Stimulated activated CD4-positive, alpha-beta T cell treated with anti-CD3 and anti-CD28 coated beads, Interleukin-2, amount 100 ng/mL, for 4 hours (primary cell): ENCODE data around the gene TMPRSS6.
"Not testable (repeated sequence)": the region's sequence is repeated elsewhere in the genome, so short reads cannot be mapped to it uniquely, and the experiment has no call there.

ENCODE experiments used
- DNase-seq: peaks from one replicate; pipeline ENCODE4 v3.0.0-alpha.2; 2020; ENCODE audit warnings: low read depth

The TMPRSS6 gene

DNA sequence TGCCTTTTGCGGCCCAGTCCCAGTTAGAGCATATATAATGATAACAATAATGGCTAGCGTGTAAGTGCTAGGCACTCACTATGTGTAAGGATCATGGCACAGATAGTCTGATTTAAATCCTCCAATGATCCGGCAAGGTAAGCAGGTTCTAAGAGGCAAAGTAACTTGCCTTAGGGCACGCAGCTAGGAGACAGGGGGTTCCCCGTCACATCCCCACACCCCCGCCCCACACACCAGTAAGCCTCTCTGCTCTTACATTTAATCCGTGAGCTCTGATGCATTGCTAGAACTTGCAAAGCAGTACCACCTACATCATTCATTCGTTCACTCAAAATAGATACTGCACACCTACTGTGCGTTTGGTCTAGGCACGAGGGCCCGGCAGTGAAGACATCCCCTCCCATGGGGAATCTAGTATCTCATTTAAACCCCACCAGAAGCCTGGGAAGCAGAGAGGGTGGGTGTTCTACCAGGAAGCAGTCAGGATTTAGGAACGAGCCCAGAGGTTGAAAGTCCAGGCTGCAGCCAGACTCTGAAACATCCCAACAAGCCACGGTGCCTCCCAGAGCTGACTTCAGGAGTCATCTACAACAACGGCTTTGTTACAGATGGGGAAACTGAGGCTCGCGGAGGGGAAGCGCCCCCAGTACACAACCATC lies 20.6 kb downstream of the TMPRSS6 start:
- no peak for DNase-seq

DNA sequence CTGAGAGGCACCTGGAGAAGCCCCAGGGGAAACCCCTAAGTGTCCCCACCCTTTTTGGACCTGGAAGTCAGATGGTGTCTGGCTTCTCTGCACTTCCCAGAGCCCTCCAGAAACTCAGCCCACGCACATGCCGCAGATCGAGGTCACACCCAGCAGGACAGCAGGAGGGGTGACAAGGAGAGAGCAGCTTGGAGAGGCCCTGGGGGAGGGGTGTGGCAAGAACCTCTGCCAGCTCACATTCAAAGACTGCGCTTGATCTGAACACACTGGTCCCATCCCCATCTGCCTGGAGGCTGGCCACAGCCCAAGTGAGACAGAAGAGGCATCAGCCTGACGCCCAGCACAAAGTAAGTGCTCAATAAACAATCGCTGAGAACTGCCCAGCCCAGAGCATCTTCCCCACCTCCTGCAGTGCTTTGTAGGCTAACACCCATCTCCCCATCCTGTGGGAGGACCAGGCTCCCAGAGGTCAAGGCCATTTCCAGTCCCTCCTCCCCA lies 21.4 kb downstream of the TMPRSS6 start:
- no peak for DNase-seq

DNA sequence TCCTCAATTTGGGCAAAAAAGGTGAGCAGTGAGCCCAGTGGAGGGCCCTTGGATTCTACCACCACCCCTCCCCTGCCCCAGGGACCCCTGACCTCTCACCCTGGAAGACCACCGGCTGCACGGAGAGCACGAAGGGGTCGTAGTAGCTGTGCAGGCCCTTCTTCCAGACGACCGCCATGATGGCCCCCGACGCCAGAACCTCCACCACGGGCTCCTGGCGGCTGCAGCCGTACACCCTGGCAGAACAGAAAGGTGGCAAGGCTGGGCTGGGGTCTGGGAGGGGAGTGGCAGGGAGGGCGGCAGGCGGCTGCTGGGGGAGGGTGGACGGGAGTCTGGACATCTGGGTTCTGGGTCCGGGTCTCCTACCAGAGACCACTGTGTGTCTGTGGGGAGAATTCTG lies 23.3 kb downstream of the TMPRSS6 start:
- DNase-seq = no peak

DNA sequence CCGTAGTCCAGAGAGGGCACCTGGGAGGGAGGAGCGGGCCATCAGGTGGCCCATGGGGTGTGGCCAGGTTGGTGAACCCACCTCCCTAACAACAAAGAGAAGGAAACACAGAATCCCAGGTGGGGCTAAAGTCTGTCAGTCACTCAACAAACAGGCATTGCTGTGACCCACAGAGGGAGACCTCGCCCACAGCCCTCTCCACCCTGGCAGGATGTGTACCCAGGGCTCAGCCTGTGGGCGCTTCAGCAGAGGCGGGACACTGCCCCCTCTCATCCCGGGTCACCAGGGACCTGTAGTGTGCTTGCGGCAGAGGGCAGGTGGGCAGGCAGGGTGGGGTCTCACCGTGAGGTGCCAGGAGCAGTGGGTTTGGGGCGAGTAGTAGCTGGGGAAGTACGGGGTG lies 25.1 kb downstream of the TMPRSS6 start:
- DNase-seq = no peak

DNA sequence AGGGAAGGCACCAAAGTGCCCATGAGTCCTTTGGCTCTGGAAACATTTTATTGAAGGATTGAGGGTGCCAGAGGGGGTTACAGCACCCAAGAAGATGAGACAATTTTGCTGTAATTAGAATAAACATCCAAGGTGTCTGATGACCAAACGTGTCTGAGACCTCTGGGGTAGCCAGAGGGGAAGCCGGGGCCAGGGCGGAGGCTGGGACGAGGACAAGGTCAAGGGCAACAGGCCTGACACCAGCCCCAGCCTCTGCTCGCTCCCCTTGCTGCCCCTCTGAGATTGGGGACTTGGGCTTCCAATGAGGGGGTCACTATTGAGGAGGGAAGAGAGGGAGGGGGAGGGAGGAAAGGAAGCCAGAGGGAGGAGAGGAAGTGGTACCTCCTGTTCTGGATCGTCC lies 25.6 kb downstream of the TMPRSS6 start:
- no peak for DNase-seq

DNA sequence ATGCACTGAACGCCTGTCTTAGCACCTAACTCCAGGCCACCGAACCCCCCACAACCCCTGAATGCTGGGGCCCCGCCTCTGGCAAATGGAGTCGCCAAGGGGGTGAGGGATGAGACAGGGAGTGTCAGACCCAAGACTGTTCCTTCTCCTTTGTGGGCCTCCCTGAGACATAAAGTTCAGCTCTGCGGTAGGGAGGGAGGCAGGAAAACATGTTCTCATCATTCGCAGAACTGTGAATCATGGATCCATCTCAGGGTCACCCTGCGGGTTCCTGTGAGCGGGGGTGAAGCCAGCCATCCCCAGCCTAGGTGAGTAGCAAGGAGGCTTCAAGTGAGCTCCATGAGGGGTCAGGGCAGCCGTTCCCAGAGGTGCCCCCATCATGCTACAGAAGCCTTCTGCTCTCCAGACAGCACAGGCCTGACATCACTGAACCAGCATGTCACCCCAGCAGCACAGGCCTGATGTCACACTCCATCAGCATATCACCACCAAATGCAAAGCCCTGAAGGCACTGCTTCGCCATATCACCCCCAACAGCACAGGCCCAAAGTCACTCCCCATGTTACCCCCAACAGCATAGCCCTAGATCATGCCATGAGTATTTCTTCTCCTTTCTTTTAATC lies 27.2 kb downstream of the TMPRSS6 start:
- no peak for DNase-seq

DNA sequence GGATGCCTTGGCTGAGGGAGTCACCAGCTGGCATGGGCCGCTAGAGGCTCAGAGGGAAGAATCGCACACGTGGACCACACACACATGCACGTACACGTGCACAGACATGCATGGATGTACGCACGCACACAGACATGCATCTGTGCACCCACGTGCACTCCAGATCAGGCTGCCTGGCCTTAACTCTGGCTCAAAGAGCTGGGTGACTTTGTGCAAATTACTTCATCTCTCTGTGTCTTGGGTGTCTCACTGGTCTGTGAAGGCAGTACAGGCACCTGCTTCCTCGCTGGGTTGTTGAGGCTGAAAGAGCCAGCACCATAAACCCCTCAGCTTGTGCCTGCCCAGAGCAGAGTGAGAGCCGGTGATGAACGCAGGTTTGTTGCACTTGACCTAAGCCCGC lies 28.7 kb downstream of the TMPRSS6 start:
- DNase-seq = no peak

DNA sequence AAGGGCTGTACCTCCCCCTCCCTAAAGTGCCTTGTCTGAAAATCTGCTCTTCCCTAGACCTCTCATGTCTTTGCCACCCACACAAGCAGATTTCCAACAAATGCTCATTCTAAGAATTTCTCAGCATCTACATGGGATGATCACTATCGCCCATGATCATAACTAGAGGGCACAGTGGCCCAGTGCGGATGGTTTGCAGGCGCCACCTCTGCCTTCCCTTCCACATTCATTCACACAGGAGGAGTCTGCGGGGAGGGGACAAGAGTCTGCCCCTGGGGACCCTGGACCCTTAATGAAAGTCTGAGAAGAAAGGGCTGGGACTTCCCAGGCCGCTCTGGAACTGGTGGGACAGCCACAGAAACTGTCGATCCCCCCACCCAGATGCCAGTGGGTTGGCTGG lies 29.1 kb downstream of the TMPRSS6 start:
- no peak for DNase-seq

DNA sequence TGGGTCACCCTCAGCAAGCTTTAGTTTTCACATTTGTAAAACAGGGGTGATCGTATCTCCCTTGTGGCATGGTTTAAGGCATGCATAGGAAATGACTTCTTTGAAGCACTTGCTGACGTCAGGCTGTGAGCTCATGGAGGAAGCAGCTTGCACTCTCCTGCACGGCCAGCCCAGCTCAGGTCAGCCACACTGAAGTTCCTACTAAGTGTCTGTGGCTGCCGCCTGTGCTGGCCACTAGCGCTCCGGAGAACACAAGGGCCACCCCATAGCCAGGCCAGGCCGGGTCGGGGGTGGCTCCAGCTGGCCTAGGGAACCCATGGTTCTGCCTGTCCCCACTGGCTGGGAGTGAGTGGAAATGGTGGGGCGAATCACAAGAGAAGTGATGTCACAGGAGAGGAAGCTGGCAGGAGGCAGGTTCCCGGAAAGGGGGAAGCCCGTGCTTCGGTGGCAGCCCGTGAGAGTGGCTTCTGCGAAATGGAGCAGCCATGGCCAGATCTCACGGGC lies 29.8 kb downstream of the TMPRSS6 start:
- DNase-seq = peak; percentile 75

DNA sequence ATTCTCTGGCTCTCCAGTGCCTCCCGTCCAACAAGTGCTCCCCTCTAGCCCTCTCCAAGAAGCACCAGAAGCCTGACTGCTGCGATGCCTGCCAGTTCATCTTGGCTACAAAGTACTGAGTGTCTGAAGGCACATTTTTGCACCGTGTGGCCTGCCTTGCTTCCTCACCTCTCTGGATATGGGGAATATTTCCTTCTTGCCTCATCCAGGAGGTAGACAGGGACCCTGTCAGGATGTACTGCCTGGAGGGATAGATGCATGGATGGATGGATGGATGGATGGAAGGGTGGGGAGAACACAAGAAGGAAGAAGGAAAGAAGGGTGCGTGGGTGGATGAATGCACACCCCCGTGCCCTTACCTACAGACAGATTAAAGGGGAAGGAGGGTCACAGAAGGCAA lies 30.4 kb downstream of the TMPRSS6 start:
- no peak for DNase-seq

DNA sequence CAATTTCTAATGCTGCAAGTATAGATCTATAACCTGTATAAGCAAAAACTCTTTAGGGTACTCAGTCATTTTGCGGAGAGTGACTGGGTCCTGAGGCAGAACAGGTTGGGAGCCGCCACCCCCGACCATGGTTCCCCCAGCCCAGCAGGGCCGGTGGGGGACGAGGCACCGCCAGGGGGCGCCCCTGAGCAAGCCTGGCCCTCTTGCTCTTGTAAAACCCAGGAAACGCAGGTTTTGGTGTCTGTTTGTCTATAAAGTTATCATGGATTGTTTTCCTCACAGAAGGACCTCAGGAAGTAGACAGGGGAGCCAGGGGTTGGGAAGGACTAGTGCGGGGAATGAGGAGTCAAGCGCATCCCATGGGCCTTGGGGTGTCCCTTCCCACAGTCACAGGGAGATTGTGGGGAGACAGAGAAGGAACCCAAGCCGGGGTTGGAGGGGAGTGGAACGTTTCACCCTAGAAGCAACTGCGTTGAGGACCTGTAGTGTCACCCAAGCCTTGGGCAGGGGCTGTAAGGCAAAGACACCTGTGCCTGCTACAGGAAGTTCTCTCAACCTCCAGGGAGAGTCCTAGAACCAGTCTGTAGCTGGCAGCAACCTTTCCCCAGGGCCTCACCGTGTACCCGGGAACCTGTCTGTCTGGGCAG lies 31.6 kb downstream of the TMPRSS6 start:
- peak; percentile 80 for DNase-seq

DNA sequence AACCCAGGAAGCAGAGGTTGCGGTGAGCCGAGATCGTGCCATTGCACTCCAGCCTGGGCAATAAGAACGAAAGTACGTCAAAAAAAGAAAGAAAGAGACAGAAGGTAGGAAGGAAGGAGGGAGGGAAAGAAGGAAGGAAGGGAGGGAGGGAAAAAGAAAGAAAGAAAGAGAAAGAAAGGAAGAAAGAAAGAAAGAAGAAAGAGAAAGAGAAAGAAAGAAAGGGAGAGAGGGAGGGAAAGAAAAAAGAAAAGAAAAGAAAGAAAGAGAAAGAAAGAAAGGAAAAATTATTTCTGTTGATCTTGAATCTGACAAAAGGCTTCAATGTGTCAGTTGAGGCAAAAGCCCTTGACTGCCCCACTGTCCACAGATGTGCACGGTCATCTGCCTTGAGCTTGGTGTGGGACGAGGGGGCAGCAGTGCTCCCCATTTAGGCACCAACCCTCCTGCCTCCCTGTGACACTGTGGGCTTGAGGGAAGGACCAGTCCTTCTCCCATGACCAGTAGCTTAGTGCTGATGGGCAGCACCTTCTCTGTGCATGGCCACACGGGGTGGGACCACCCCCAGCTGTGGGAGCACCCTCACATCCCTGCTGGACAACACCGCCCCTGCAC lies 33.6 kb downstream of the TMPRSS6 start:
- no peak for DNase-seq

DNA sequence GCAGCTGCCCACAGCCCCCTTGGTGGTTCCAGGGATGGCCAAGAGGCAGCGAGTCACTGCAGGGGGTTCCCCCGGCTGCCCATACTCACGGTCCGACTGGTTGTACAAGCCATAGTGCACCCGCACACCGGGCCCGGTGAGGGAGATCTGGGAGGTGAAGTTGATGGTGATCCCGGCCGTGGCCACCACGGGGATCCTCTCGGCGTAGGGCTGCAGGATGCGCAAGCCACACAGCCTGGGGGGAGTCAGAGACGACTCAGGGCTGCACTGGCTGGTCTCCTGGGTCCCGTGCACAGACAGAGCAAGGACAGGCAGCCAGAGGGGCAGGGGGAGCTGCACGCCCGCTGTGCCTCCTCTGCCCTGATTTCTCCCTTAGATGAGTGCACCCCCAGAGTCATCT lies 34.5 kb downstream of the TMPRSS6 start:
- no peak for DNase-seq

DNA sequence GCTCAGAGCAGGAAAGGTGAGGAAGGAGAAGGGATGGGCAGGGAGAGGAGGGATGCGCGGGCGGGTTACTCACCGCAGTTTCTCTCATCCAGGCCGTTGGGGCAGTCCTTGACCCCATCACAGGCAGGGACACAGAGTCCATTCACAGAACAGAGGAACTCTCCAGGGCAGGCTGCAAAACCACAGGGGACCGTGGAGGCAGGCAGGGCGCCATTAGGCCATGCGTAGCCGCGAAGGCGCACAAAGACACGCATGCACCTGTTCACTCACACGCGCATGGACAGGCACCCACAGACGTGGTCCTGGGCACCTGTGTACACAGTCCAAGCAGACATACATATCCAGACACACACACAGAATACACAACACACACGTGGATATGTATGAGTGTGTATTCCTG lies 35.0 kb downstream of the TMPRSS6 start:
- DNase-seq = no peak

DNA sequence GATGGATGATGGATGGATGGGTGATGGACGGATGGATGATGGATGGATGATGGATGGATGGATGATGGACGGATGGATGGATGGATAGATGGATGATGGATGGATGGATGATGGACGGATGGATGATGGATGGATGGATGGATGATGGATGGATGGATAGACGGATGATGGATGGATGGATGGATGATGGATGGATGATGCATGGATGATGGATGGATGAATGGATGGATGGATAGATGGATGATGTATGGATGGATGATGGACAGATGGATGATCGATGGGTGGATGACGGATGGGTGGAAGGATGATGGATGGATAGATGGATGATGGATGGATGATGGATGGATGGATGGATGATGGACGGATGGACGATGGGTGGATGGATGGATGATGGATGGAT lies 36.8 kb downstream of the TMPRSS6 start:
- no peak for DNase-seq

DNA sequence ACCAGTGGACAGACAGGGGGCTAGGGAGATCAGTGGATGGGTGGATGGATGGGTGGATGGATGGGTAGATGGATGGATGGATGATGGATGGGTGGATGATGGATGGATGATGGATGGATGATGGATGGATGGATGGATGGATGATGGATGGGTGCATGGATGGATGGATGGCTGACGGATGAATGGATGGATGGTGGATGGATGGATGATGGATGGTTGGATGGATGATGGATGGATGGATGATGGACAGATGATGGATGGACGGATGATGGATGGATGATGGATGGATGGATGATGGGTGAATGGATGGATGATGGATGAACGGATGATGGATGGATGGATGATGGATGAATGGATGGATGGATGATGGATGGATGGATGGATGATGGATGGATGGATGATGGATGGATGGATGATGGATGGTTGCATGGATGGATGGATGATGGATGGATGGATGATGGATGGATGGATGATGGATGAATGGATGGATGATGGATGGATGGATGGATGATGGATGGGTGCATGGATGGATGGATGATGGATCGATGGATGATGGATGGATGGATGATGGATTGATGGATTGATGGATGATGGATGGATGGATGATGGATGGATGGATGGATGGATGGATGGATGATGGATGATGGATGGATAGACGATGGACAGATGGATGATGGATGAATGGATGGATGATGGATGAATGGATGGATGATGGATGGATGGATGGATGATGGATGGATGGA lies 37.5 kb downstream of the TMPRSS6 start:
- DNase-seq = not testable (repeated sequence)

DNA sequence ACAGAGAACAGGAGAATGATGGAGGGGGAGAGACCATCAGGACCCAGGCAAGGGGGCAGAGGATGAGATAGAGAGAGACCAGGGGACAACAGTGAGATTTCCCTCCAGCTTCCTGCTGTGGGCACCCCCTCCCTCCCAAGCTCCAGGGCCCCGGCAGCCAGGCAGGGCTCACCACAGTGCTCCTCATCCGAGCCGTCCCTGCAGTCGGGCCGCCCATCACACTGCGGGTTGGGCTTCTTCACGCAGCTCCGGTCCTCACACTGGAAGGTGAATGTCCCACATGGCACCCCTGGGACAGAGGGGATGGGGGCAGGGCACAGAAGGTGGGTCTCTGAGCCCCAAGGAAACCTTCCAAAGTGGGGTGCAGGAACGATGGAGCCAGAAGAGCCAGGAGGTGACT lies 38.8 kb downstream of the TMPRSS6 start:
- no peak for DNase-seq

DNA sequence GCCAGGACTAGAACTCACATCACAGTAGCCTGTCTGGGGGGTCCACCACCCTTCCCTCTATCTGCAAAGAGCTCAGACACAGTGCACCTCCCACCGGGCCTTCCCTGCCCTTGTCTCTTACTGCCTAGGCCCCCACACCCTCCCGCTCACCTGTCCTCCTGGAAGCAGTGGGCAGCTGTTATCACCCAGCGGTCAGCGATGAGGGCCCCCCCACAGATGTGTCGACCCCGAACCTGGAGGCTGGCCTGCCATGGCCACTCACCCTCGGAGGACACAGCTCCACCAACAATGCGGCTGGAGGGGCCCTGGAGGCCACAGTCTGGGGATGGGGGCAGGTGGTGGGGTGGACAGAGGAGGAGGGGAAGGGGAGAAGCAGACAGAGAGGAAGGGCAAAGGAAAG lies 39.2 kb downstream of the TMPRSS6 start:
- DNase-seq = no peak

DNA sequence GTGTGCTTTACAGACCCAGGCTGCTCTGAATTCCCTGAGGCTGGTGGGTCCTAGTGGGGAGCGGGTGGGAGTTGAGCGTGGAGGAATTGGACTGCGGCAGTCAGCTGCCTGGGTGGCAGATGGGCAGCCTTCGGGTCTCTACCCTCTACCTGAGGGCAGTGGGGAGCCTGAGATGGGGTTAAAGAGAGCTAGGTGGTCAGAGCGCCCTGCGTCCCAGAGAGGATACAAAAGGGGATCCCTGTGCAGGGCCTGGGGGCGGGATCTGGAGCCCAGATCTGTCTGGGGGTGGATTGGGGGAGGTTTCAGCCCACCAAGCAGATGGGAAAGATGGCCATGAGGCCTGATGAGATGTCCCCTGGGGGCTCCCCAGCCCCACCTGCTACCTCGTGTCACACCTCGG lies 39.8 kb downstream of the TMPRSS6 start:
- DNase-seq = no peak

DNA sequence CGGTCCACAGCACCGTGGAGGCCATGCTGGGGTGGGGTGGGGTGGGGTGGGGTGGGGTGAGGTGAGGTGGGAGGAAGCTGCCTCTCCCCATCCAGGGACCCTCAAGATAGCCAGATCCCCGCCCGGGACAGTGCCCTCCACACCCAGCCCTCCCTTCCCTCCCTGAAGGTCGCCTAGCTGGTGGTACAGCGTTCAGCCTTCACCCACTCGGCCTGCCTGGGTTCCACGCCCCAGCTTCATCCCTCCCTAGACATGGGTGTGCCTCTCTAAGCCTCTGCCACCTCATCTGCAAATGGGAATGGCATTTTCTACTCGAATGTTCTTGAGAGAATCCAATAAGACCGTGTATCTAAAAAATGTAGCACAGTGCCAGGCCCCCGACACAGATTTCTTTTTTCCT lies 40.2 kb downstream of the TMPRSS6 start:
- no peak for DNase-seq

DNA sequence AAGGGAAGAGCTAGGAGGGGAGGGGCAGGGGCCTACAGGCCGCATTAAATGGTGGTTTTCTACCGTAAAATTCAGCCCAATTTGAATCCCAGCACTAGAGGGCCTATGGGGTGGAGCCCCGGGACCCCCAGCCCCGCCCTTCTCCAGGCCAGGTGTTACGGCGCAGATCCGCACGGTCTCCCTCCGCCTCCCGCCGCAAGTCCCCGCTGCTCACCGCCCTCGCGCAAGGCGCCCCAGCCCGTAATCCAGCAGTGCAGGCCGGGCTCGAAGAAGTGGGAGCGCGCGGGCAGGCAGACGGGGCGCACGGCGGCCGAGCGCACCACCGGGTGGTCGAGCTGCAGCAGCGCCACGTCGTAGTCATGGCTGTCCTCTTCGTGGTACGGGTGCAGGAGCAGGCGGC lies 40.7 kb downstream of the TMPRSS6 start:
- no peak for DNase-seq

DNA sequence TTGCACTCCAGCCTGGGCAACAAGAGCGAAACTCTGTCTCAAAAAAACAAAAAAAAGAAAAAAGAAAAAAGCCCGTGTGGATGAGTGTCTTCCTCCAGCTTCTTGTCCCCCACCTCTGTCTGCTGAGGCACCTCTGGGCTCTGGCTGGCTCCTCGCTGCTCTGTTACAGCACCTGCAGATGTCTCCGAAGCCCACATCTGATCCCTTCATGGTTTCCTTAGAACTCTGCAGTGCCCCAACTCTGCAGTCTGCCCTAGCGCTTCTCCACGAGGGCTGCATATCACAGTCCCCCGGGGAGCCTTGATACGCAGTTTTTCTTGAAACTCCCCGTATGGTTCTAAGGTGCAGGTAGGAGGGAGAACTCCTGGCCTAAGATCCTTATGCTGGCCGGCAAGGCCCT lies 42.1 kb downstream of the TMPRSS6 start:
- no peak for DNase-seq
